ENCODE measurements around the gene RNASE8. TPM values are rescaled to one million over a fixed set of nuclear protein-coding genes. Genes with fewer than 3 reads are reported as not detected.

Gene RNASE8
- total RNA-seq, 4 donors from 2014 or later, result not detected

DNA sequence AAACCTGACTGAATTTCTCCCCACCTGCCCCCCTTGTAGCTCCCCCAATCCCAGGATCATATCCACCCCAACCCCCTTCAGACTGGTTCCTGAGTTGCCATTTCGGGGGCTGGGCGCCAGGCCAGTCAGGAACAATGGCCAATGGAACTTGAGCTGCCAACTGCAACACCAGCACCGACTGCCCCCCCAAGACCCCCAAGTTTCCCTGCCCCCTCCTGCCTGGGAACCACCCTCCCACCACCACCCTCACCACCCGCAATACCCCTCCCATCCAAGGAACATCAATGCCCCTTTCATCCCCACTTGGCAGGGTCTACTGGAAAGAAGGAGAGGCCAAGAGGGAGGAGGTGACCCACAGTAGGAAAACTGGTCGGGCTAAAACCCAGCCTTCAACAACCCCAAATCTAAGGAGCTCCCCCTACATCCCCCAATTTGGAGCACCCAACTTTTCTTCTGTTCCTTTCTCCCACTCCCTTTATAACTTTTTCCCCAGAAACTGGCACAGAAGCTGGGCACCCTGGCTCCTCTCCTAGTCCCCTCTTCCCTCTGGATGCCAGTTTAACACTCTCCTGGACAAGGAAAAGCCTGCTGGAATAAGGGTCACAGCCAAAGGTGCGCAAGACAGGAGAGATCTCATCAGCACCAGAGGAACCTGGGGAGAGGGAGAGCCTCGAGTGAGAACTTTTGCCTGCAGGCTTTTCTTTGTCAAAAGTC is 31.2 kb upstream of the RNASE8 start:
- ATAC-seq (peak in 1 of 2 donors; percentile 15), DNase-seq (peak in 1 of 2 donors; percentile 56)
- H3K4me1 ChIP-seq, result peaks cover 52 to 56% of the 10 kb centered on the region in 2 donors
- H3K4me3 ChIP-seq, result peak overlapping the region; percentile 95 to 99 (median 99)
- no peaks in the 10 kb centered on the region for H3K9me3 ChIP-seq
- TF ChIP-seq, protein P1, sequence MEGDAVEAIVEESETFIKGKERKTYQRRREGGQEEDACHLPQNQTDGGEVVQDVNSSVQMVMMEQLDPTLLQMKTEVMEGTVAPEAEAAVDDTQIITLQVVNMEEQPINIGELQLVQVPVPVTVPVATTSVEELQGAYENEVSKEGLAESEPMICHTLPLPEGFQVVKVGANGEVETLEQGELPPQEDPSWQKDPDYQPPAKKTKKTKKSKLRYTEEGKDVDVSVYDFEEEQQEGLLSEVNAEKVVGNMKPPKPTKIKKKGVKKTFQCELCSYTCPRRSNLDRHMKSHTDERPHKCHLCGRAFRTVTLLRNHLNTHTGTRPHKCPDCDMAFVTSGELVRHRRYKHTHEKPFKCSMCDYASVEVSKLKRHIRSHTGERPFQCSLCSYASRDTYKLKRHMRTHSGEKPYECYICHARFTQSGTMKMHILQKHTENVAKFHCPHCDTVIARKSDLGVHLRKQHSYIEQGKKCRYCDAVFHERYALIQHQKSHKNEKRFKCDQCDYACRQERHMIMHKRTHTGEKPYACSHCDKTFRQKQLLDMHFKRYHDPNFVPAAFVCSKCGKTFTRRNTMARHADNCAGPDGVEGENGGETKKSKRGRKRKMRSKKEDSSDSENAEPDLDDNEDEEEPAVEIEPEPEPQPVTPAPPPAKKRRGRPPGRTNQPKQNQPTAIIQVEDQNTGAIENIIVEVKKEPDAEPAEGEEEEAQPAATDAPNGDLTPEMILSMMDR (IDR thresholded peaks at IDR 0.05 in 4 of 5, conservative IDR thresholded peaks at IDR 0.05 in 1 of 5), result no peak
- TF ChIP-seq POLR2A (IDR thresholded peaks at IDR 0.05), result no peak
- H3K36me3 ChIP-seq, result peaks cover 0 to 20% of the 10 kb centered on the region in 2 donors
- H3K27me3 ChIP-seq, result no peaks in the 10 kb centered on the region
- H3K27ac ChIP-seq, result peak overlapping the region; percentile 97 to 100 (median 100)
- intact Hi-C loops (cut with DNase I; ENCODE audit: low total_unique reads), result no loop called here
- in situ Hi-C loops (cut with MboI; ENCODE audit: low sequenced_read_pairs in 4 of 4), result loop anchor here in 1 of 4 donors (25.0 kb wide), 1 partner anchor 564 kb away; the partner anchor contains the start of genes APEX1, OSGEP, PIP4P1 and PNP

DNA sequence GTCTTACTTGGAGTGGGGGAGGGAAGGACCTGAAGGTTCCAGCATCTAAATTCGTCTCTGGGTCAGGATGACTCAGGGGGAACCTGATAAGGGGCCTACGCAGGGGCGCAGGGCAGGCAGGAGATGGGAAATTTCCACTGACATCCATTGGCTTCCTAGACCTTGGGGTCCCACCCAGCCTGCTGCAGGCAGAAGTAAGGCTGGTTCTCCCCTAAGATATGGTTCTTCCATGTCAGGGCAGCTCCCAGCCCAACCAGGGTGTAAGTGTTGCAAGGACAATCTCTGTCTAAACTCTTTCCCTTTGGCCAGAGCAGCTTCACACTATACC is 30.7 kb upstream of the RNASE8 start:
- in situ Hi-C loops (cut with MboI; ENCODE audit: low sequenced_read_pairs in 4 of 4), result loop anchor here in 1 of 4 donors (25.0 kb wide), 1 partner anchor 565 kb away; the partner anchor contains the start of genes APEX1, OSGEP, PIP4P1 and PNP
- Histone ChIP-seq H3K27ac (peak overlapping the region; percentile 97 to 100 (median 100)), H3K4me1 (peaks cover 50 to 53% of the 10 kb centered on the region in 2 donors), H3K9me3 (no peaks in the 10 kb centered on the region), H3K36me3 (peaks cover 0 to 15% of the 10 kb centered on the region in 2 donors), H3K4me3 (peak overlapping the region in 1 of 4 donors; percentile 10), H3K27me3 (no peaks in the 10 kb centered on the region)
- intact Hi-C loops (cut with DNase I; ENCODE audit: low total_unique reads), result no loop called here
- ATAC-seq (peak; percentile 53 to 61), DNase-seq (peak in 1 of 2 donors; percentile 84)
- TF ChIP-seq POLR2A (IDR thresholded peaks at IDR 0.05), result peak; percentile 22 to 30
- TF ChIP-seq, protein P1 (IDR thresholded peaks at IDR 0.05 in 4 of 5, conservative IDR thresholded peaks at IDR 0.05 in 1 of 5), result no peak

- DNase-seq (no peak), ATAC-seq (no peak)
- TF ChIP-seq POLR2A (IDR thresholded peaks at IDR 0.05), result no peak
- TF ChIP-seq, protein P1 (IDR thresholded peaks at IDR 0.05 in 4 of 5, conservative IDR thresholded peaks at IDR 0.05 in 1 of 5), result no peak
- Histone ChIP-seq H3K36me3 (no peaks in the 10 kb centered on the region), H3K4me3 (no peak within 1 kb of the TSS), H3K27ac (peak within 1 kb of the TSS; percentile 22 to 100 (median 98)), H3K27me3 (no peaks in the 10 kb centered on the region), H3K9me3 (no peaks in the 10 kb centered on the region), H3K4me1 (peaks cover 28 to 55% of the 10 kb centered on the region in 2 donors)
- intact Hi-C loops (cut with DNase I; ENCODE audit: low total_unique reads), result no loop called here
- in situ Hi-C loops (cut with MboI; ENCODE audit: low sequenced_read_pairs in 4 of 4), result loop anchor here in 1 of 4 donors (25.0 kb wide), 1 partner anchor 568 kb away; the partner anchor contains the start of genes APEX1, OSGEP, PIP4P1 and PNP
Observed at GRCh38 chr14:21029917-21030316, 27.7 kb upstream of the RNASE8 start, which contains the start of gene TPPP2. Gene TPPP2, plus strand, starts transcription at chr14:21030217. Its CDS starts 365 bp downstream, at chr14:21030582.

DNA sequence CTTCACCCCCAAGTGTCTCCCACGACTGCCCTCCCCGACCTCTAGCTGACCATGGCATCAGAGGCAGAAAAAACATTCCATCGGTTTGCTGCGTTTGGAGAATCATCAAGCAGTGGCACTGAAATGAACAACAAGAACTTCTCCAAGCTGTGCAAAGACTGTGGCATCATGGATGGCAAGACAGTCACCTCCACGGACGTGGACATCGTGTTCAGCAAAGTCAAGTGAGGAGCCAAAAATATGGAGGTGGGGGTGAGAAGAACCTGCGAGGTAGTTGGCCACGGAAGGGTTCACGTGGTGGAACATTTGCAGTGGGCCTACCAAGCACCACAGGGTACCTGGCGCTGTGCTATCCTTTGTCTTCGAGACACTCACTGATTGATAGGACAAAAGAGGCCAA is 27.1 kb upstream of the RNASE8 start:
- intact Hi-C loops (cut with DNase I; ENCODE audit: low total_unique reads), result no loop called here
- no peaks in the 10 kb centered on the region for H3K9me3 ChIP-seq
- peak overlapping the region in 1 of 4 donors; percentile 100 for H3K27ac ChIP-seq
- H3K4me1 ChIP-seq, result peaks cover 28 to 55% of the 10 kb centered on the region in 2 donors
- TF ChIP-seq, protein P1 (IDR thresholded peaks at IDR 0.05 in 4 of 5, conservative IDR thresholded peaks at IDR 0.05 in 1 of 5), result no peak
- no peak for TF ChIP-seq POLR2A (IDR thresholded peaks at IDR 0.05)
- no peak overlapping the region for H3K4me3 ChIP-seq
- no peaks in the 10 kb centered on the region for H3K36me3 ChIP-seq
- no peak for DNase-seq
- H3K27me3 ChIP-seq, result no peaks in the 10 kb centered on the region
- in situ Hi-C loops (cut with MboI; ENCODE audit: low sequenced_read_pairs in 4 of 4), result loop anchor here in 1 of 4 donors (25.0 kb wide), 1 partner anchor 568 kb away; the partner anchor contains the start of genes APEX1, OSGEP, PIP4P1 and PNP
- no peak for ATAC-seq
